IMR-90 (cell line): ENCODE data around the gene DLD.

Experiments used
- BHLHE40 ChIP-seq: fragments of 150-350 bp; IDR thresholded peaks from 2 replicates; pipeline ENCODE4 v1.6.1; 2016; ENCODE audit warnings: mild to moderate bottlenecking, low read depth, low read length
- CEBPB ChIP-seq: IDR thresholded peaks from 2 replicates; pipeline ENCODE4 v1.6.1; 2012; ENCODE audit warnings: low read depth, low read length, improper control_type of control experiment
- CHD1 ChIP-seq: IDR thresholded peaks from 2 replicates; pipeline ENCODE4 v1.6.1; 2012; ENCODE audit warnings: low read depth, low read length, improper control_type of control experiment
- MAZ ChIP-seq: IDR thresholded peaks from 2 replicates; pipeline ENCODE4 v1.6.1; 2012; ENCODE audit warnings: low read depth, mild to moderate bottlenecking, low read length, improper control_type of control experiment, moderate library complexity, borderline replicate concordance
- POLR2A ChIP-seq: IDR thresholded peaks from 2 replicates; pipeline ENCODE4 v1.6.1; 2012; ENCODE audit warnings: mild to moderate bottlenecking, low read depth, low read length
- RAD21 ChIP-seq: IDR thresholded peaks from 2 replicates; pipeline ENCODE4 v1.6.1; 2012; ENCODE audit warnings: low read length, improper control_type of control experiment
- RCOR1 ChIP-seq: IDR thresholded peaks from 2 replicates; pipeline ENCODE4 v1.6.1; 2012; ENCODE audit warnings: mild to moderate bottlenecking, low read length, improper control_type of control experiment; ENCODE audit not compliant: insufficient replicate concordance
- RFX5 ChIP-seq: IDR thresholded peaks from 2 replicates; pipeline ENCODE4 v1.8.0; 2012; ENCODE audit warnings: low read depth, mild to moderate bottlenecking, low read length, moderate library complexity
- SMC3 ChIP-seq: fragments of 150-350 bp; IDR thresholded peaks from 2 replicates; pipeline ENCODE4 v1.6.1; 2016; ENCODE audit warnings: low read depth, mild to moderate bottlenecking, antibody characterized with exemption, low read length, moderate library complexity
- TF ChIP-seq, protein P1 (sequence below): conservative IDR thresholded peaks from 2 replicates; pipeline ENCODE4 v1.5.1; 2012; ENCODE audit warnings: mild to moderate bottlenecking, low read depth, low read length, improper control_type of control experiment
- TF ChIP-seq, protein P2 (sequence below): fragments of 150-350 bp; IDR thresholded peaks from 2 replicates; pipeline ENCODE4 v1.6.1; 2017; ENCODE audit warnings: mild to moderate bottlenecking, antibody characterized with exemption, low read length, low read depth
- TF ChIP-seq, protein P3 (sequence below): fragments of 150-350 bp; IDR thresholded peaks from 2 replicates; pipeline ENCODE4 v1.6.1; 2016; ENCODE audit warnings: low read depth, mild to moderate bottlenecking, low read length, moderate library complexity, borderline replicate concordance

DNA sequence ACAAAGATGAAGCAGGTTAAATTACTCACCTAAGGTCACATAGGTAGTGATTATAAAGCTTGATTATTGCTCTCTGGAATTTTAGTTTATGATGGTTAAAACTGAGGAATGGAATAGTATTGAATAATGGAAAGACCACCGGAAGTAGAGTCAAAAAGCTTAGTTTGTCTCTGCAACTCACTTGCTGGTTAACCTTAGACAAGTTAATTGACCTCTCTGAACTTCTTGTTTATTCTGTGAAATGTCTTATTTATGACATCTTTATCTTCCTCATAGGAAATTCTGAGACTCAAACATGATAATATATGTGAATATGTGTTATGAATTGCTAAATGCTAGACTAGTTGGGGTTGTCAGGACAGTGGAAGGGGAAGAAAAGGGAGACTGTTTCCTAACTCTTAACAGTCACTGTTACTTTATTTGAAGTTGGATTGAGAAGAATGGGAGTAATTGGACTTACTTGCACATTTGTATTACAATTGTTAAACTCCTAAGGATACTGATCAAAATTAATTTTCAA lies 9.6 kb downstream of the DLD start:
- TF ChIP-seq, protein P1, sequence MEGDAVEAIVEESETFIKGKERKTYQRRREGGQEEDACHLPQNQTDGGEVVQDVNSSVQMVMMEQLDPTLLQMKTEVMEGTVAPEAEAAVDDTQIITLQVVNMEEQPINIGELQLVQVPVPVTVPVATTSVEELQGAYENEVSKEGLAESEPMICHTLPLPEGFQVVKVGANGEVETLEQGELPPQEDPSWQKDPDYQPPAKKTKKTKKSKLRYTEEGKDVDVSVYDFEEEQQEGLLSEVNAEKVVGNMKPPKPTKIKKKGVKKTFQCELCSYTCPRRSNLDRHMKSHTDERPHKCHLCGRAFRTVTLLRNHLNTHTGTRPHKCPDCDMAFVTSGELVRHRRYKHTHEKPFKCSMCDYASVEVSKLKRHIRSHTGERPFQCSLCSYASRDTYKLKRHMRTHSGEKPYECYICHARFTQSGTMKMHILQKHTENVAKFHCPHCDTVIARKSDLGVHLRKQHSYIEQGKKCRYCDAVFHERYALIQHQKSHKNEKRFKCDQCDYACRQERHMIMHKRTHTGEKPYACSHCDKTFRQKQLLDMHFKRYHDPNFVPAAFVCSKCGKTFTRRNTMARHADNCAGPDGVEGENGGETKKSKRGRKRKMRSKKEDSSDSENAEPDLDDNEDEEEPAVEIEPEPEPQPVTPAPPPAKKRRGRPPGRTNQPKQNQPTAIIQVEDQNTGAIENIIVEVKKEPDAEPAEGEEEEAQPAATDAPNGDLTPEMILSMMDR: no peak
- TF ChIP-seq MAZ (no peak), BHLHE40 (no peak), POLR2A (no peak), CHD1 (no peak), RAD21 (no peak), CEBPB (no peak), RFX5 (no peak), SMC3 (no peak), RCOR1 (no peak)
- TF ChIP-seq, protein P2, sequence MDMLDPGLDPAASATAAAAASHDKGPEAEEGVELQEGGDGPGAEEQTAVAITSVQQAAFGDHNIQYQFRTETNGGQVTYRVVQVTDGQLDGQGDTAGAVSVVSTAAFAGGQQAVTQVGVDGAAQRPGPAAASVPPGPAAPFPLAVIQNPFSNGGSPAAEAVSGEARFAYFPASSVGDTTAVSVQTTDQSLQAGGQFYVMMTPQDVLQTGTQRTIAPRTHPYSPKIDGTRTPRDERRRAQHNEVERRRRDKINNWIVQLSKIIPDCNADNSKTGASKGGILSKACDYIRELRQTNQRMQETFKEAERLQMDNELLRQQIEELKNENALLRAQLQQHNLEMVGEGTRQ: no peak
- TF ChIP-seq, protein P3, sequence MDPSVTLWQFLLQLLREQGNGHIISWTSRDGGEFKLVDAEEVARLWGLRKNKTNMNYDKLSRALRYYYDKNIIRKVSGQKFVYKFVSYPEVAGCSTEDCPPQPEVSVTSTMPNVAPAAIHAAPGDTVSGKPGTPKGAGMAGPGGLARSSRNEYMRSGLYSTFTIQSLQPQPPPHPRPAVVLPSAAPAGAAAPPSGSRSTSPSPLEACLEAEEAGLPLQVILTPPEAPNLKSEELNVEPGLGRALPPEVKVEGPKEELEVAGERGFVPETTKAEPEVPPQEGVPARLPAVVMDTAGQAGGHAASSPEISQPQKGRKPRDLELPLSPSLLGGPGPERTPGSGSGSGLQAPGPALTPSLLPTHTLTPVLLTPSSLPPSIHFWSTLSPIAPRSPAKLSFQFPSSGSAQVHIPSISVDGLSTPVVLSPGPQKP: no peak
